ENCODE results near the gene ADAMTSL1.

Gene ADAMTSL1

GRCh38 chr9:18662320-18662719 lies 188.4 kb downstream of the ADAMTSL1 start:
- Histone ChIP-seq H3K27me3 (ENCODE audit: insufficient read depth, low read length, poor library complexity) (no peaks in the 10 kb centered on the region), H3K9ac (ENCODE audit: low read depth, low read length) (no peak overlapping the region), H3K4me2 (ENCODE audit: insufficient read depth, low read length) (no peak overlapping the region), H4K20me1 (ENCODE audit: insufficient read depth, low read length) (no peaks in the 10 kb centered on the region), H3K79me2 (ENCODE audit: insufficient read depth, low read length) (no peaks in the 10 kb centered on the region), H3K4me1 (ENCODE audit: insufficient read depth, low read length) (no peaks in the 10 kb centered on the region), H2AFZ (ENCODE audit: low read depth, low read length) (no peak overlapping the region), H3K4me3 (ENCODE audit: low read depth in 1 of 2, low read length in 2 of 2) (no peak overlapping the region), H3K27ac (ENCODE audit: low read length) (no peak overlapping the region), H3K9me3 (ENCODE audit: insufficient read depth, low read length, severe bottlenecking) (no peaks in the 10 kb centered on the region), H3K36me3 (ENCODE audit: insufficient read depth, low read length) (no peaks in the 10 kb centered on the region)
- no peak for DNase-seq
- no peak for TF ChIP-seq CTCF (IDR thresholded peaks at IDR 0.05; ENCODE audit: borderline replicate concordance, extremely low read depth, low read length, poor library complexity, severe bottlenecking)
- TF ChIP-seq EZH2 (IDR thresholded peaks at IDR 0.05; ENCODE audit: borderline replicate concordance, low read depth, low read length, severe bottlenecking) = no peak
- ATAC-seq (ENCODE audit: insufficient read depth, low read depth) = no peak

- Histone ChIP-seq H3K9me3 (ENCODE audit: insufficient read depth, low read length, severe bottlenecking) (no peaks in the 10 kb centered on the region), H3K27me3 (ENCODE audit: insufficient read depth, low read length, poor library complexity) (peaks cover 3% of the 10 kb centered on the region), H4K20me1 (ENCODE audit: insufficient read depth, low read length) (no peaks in the 10 kb centered on the region), H3K4me1 (ENCODE audit: insufficient read depth, low read length) (no peaks in the 10 kb centered on the region), H3K9ac (ENCODE audit: low read depth, low read length) (no peak overlapping the region), H2AFZ (ENCODE audit: low read depth, low read length) (no peak overlapping the region), H3K4me2 (ENCODE audit: insufficient read depth, low read length) (no peak overlapping the region), H3K4me3 (ENCODE audit: low read depth in 1 of 2, low read length in 2 of 2) (no peak overlapping the region), H3K36me3 (ENCODE audit: insufficient read depth, low read length) (no peaks in the 10 kb centered on the region), H3K27ac (ENCODE audit: low read length) (no peak overlapping the region), H3K79me2 (ENCODE audit: insufficient read depth, low read length) (no peaks in the 10 kb centered on the region)
- DNase-seq = no peak
- TF ChIP-seq EZH2 (IDR thresholded peaks at IDR 0.05; ENCODE audit: borderline replicate concordance, low read depth, low read length, severe bottlenecking) (no peak), CTCF (IDR thresholded peaks at IDR 0.05; ENCODE audit: borderline replicate concordance, extremely low read depth, low read length, poor library complexity, severe bottlenecking) (no peak)
- ATAC-seq (ENCODE audit: insufficient read depth, low read depth) = no peak
Observed at GRCh38 chr9:18665947-18666346, 192.0 kb downstream of the ADAMTSL1 start.

GRCh38 chr9:18666348-18666747 lies 192.4 kb downstream of the ADAMTSL1 start:
- no peaks in the 10 kb centered on the region for H4K20me1 ChIP-seq (ENCODE audit: insufficient read depth, low read length)
- H3K9me3 ChIP-seq (ENCODE audit: insufficient read depth, low read length, severe bottlenecking) = no peaks in the 10 kb centered on the region
- H3K27me3 ChIP-seq (ENCODE audit: insufficient read depth, low read length, poor library complexity) = peaks cover 3% of the 10 kb centered on the region
- H3K27ac ChIP-seq (ENCODE audit: low read length) = no peak overlapping the region
- H3K36me3 ChIP-seq (ENCODE audit: insufficient read depth, low read length) = no peaks in the 10 kb centered on the region
- H3K9ac ChIP-seq (ENCODE audit: low read depth, low read length) = no peak overlapping the region
- H2AFZ ChIP-seq (ENCODE audit: low read depth, low read length) = no peak overlapping the region
- TF ChIP-seq CTCF (IDR thresholded peaks at IDR 0.05; ENCODE audit: borderline replicate concordance, extremely low read depth, low read length, poor library complexity, severe bottlenecking) = no peak
- no peak for TF ChIP-seq EZH2 (IDR thresholded peaks at IDR 0.05; ENCODE audit: borderline replicate concordance, low read depth, low read length, severe bottlenecking)
- ATAC-seq (ENCODE audit: insufficient read depth, low read depth) (no peak), DNase-seq (no peak)
- H3K4me2 ChIP-seq (ENCODE audit: insufficient read depth, low read length) = no peak overlapping the region
- H3K4me3 ChIP-seq (ENCODE audit: low read depth in 1 of 2, low read length in 2 of 2) = no peak overlapping the region
- H3K79me2 ChIP-seq (ENCODE audit: insufficient read depth, low read length) = no peaks in the 10 kb centered on the region
- H3K4me1 ChIP-seq (ENCODE audit: insufficient read depth, low read length) = no peaks in the 10 kb centered on the region

All from DND-41 (cell line).